Activated T-helper 17 cell treated with anti-CD3 and anti-CD28 coated beads, Interleukin-2, amount 50 U/mL, for 72 hours (primary cell): ENCODE measurements around the gene CEP57L1. TPM values are rescaled to one million over a fixed set of nuclear protein-coding genes. Genes with fewer than 3 reads are reported as not detected.
A peak's percentile ranks its signal among the peaks of the same experiment; 100 is the strongest.

ENCODE experiments used
- ATAC-seq: fragments of 150-1000 bp; cut with Tn5 transposase; replicated peaks from 2 replicates; pipeline ENCODE4 v1.10.0; 2021; ENCODE audit warnings: mild to moderate bottlenecking, moderate library complexity
- H3K27ac Mint-ChIP-seq: one replicate; pipeline ENCODE4 v1.8.0; 2022; ENCODE audit warnings: mixed read lengths
- H3K27me3 Mint-ChIP-seq: one replicate; pipeline ENCODE4 v1.8.0; 2022; ENCODE audit warnings: mixed read lengths
- H3K36me3 Mint-ChIP-seq: one replicate; pipeline ENCODE4 v1.8.0; 2022; ENCODE audit warnings: low read depth, mild to moderate bottlenecking, mixed read lengths
- H3K4me1 Mint-ChIP-seq: one replicate; pipeline ENCODE4 v1.8.0; 2022; ENCODE audit warnings: mixed read lengths
- H3K4me3 Mint-ChIP-seq: one replicate; pipeline ENCODE4 v1.8.0; 2022; ENCODE audit warnings: mild to moderate bottlenecking, mixed read lengths
- H3K9me3 Mint-ChIP-seq: one replicate; pipeline ENCODE4 v1.8.0; 2022; ENCODE audit warnings: mixed read lengths
- total RNA-seq, 2 donors: library from RNA; stranded (reverse); gene quantifications; one replicate each; pipeline ENCODE4 v1.2.3, GENCODE V29; 2022

Gene CEP57L1
- total RNA-seq, 2 donors from 2014 or later = 20.9 to 21.8 TPM

GRCh38 chr6:109060571-109060970 is 34.7 kb upstream of the CEP57L1 start:
- Mint-ChIP-seq H3K27me3 (no peaks in the 10 kb centered on the region), H3K36me3 (no peaks in the 10 kb centered on the region), H3K4me3 (peak overlapping the region; percentile 69), H3K9me3 (no peaks in the 10 kb centered on the region), H3K4me1 (peaks cover 41% of the 10 kb centered on the region), H3K27ac (peak overlapping the region; percentile 34)
- ATAC-seq = no peak

- Mint-ChIP-seq H3K36me3 (no peaks in the 10 kb centered on the region), H3K27ac (no peak overlapping the region), H3K9me3 (no peaks in the 10 kb centered on the region), H3K4me1 (peaks cover 37% of the 10 kb centered on the region), H3K4me3 (peak overlapping the region; percentile 62), H3K27me3 (no peaks in the 10 kb centered on the region)
- ATAC-seq = no peak
Observed at GRCh38 chr6:109062216-109062615, 33.1 kb upstream of the CEP57L1 start.

GRCh38 chr6:109062767-109063352 is 32.4 kb upstream of the CEP57L1 start:
- no peak for ATAC-seq
- no peaks in the 10 kb centered on the region for H3K9me3 Mint-ChIP-seq
- peak overlapping the region; percentile 62 for H3K4me3 Mint-ChIP-seq
- H3K27ac Mint-ChIP-seq = no peak overlapping the region
- no peaks in the 10 kb centered on the region for H3K36me3 Mint-ChIP-seq
- no peaks in the 10 kb centered on the region for H3K27me3 Mint-ChIP-seq
- peaks cover 43% of the 10 kb centered on the region for H3K4me1 Mint-ChIP-seq

DNA sequence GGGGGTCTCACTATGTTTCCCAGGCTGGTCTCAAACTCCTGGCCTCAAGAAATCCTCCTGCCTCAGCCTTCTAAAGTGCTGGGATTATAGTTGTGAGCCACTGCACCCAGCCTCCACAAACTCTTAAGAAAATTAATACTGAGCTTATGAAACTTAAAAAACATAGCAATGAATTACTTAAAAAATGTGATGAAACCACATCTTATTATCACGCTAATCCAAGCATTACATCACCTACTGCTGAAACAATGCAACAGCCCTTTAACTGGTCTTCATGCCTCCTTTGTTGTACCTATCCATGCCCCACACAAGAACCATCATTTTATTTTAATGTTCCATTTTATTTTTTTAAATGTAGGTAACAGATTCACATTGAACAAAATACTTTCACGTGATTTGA is 25.6 kb upstream of the CEP57L1 start:
- Mint-ChIP-seq H3K27me3 (no peaks in the 10 kb centered on the region), H3K4me1 (peaks cover 21% of the 10 kb centered on the region), H3K36me3 (no peaks in the 10 kb centered on the region), H3K9me3 (no peaks in the 10 kb centered on the region), H3K27ac (no peak overlapping the region), H3K4me3 (peak overlapping the region; percentile 9)
- ATAC-seq = no peak

DNA sequence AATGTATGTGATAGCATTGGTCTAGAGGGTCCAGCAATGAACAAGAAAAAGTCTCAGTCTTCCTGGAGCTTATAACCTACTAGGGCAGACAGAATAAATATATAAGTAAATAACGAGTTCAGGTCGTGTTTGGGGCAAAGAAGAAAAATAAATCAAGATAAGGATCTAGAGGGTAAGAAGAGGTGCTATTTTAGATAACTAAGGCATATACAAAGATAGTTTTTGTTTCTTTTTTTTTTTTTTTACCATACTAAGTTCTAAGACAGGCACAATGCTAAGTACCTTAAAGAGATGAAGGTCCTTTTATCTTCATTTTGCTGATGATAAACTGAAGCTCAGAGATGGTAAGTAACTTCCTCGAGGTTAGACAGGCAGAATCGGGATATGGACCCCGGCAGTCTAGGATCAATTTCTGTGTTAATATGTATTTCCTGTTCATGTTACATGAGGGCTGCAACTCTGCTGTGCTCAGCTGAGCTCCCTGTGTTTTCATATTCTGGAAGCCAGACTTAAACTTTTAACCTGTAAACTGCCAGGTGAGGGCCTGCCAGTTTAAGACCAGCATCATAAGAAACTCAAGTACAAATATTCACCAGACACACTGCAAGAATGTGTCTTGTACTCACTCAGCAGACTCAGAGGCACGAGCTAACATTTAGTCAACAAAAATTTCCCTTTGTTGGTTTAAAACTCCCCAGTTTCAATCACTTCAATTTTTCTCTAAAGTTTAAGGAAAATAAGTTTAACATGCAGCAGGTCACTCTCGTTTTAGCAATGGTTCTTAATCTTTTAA is 24.0 kb upstream of the CEP57L1 start:
- Mint-ChIP-seq H3K27ac (peak overlapping the region; percentile 58), H3K4me3 (peak overlapping the region; percentile 81), H3K9me3 (no peaks in the 10 kb centered on the region), H3K4me1 (peaks cover 21% of the 10 kb centered on the region), H3K27me3 (no peaks in the 10 kb centered on the region), H3K36me3 (no peaks in the 10 kb centered on the region)
- ATAC-seq = peak; percentile 46

DNA sequence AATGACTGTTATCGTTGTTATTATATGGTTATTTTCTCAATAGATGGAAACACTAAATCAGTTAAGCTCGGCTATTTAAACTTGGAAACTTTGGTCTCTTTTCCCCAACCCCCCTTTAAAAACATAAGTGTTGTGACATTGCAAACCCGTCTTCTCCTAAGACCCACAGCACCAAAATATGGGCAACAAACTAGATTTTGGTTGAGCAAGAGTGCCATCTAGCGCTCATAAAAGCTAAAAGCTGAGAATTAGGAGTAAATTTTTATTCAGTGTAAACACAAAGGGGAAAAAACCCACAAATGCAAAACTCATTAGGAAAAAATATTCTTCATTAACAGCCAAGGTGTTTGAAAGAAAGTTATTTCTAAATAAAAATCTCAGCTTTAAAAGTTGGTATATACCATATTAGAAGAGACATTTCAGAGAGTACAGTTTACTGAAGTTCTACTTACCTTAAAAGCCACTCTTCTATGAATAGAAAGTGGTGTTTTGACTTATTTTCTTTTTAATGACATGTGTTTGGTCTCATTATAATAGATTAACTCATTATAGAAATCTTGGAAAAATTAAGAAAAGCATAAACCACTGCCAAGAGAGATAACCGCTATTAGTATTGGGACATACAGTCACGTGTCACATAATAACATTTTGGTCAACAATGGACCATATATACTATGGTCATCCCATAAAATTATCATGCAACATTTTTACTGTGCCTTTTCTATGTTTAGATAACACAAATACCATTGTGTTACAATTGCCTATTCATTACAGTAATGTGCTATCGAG is 21.8 kb upstream of the CEP57L1 start:
- H3K27me3 Mint-ChIP-seq = no peaks in the 10 kb centered on the region
- peak; percentile 57 for ATAC-seq
- no peaks in the 10 kb centered on the region for H3K36me3 Mint-ChIP-seq
- peaks cover 14% of the 10 kb centered on the region for H3K4me1 Mint-ChIP-seq
- peak overlapping the region; percentile 38 for H3K4me3 Mint-ChIP-seq
- H3K9me3 Mint-ChIP-seq = no peaks in the 10 kb centered on the region
- H3K27ac Mint-ChIP-seq = no peak overlapping the region

DNA sequence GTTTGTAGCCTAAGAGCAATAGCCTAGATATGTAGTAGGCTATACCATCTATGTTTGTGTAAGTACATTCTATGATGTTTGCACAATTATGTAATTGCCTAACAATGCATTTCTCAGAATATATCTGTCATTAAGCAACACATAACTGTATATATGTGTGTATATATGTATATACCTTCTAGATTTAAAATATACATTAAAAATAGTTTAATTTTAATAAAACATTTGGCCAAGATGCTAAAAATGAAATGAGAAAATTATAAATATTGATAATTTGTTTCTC is 21.2 kb upstream of the CEP57L1 start:
- H3K27ac Mint-ChIP-seq = no peak overlapping the region
- H3K27me3 Mint-ChIP-seq = no peaks in the 10 kb centered on the region
- H3K36me3 Mint-ChIP-seq = no peaks in the 10 kb centered on the region
- ATAC-seq = no peak
- H3K9me3 Mint-ChIP-seq = no peaks in the 10 kb centered on the region
- H3K4me3 Mint-ChIP-seq = no peak overlapping the region
- peaks cover 14% of the 10 kb centered on the region for H3K4me1 Mint-ChIP-seq

GRCh38 chr6:109075934-109076333 is 19.4 kb upstream of the CEP57L1 start:
- no peaks in the 10 kb centered on the region for H3K9me3 Mint-ChIP-seq
- ATAC-seq = no peak
- no peak overlapping the region for H3K4me3 Mint-ChIP-seq
- H3K27me3 Mint-ChIP-seq = no peaks in the 10 kb centered on the region
- H3K36me3 Mint-ChIP-seq = no peaks in the 10 kb centered on the region
- no peak overlapping the region for H3K27ac Mint-ChIP-seq
- peaks cover 10% of the 10 kb centered on the region for H3K4me1 Mint-ChIP-seq

GRCh38 chr6:109076377-109076776 is 18.9 kb upstream of the CEP57L1 start:
- Mint-ChIP-seq H3K9me3 (no peaks in the 10 kb centered on the region), H3K4me3 (no peak overlapping the region), H3K27ac (no peak overlapping the region), H3K36me3 (no peaks in the 10 kb centered on the region), H3K4me1 (peaks cover 9% of the 10 kb centered on the region), H3K27me3 (no peaks in the 10 kb centered on the region)
- no peak for ATAC-seq

GRCh38 chr6:109079981-109080380 is 15.3 kb upstream of the CEP57L1 start:
- Mint-ChIP-seq H3K27ac (no peak overlapping the region), H3K4me1 (no peaks in the 10 kb centered on the region), H3K4me3 (no peak overlapping the region), H3K36me3 (no peaks in the 10 kb centered on the region), H3K27me3 (no peaks in the 10 kb centered on the region), H3K9me3 (no peaks in the 10 kb centered on the region)
- ATAC-seq = no peak

DNA sequence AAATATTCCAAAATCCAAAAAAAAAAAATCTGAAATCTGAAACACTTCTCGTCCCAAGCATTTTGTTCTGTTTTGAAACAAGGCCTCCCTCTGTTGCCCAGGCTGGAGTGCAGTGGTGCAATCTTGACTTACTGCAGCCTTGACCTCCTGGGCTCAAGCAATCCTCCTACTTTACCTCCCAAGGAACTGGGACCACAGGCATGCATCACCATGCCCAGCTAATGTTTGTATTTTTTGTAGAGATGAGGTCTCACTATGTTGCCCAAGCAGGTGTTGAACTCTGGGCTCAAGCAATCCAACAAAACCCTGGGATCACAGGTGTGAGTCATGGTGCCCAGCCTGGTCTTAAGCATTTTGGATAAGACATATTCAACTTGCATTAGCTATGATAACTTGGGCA is 14.3 kb upstream of the CEP57L1 start:
- Mint-ChIP-seq H3K9me3 (no peaks in the 10 kb centered on the region), H3K36me3 (no peaks in the 10 kb centered on the region), H3K4me1 (no peaks in the 10 kb centered on the region), H3K27me3 (no peaks in the 10 kb centered on the region), H3K4me3 (no peak overlapping the region), H3K27ac (no peak overlapping the region)
- no peak for ATAC-seq

- no peak for ATAC-seq
- no peaks in the 10 kb centered on the region for H3K9me3 Mint-ChIP-seq
Observed at GRCh38 chr6:109081516-109082187, 13.7 kb upstream of the CEP57L1 start.

GRCh38 chr6:109082188-109082577 is 13.1 kb upstream of the CEP57L1 start:
- no peaks in the 10 kb centered on the region for H3K27me3 Mint-ChIP-seq
- no peaks in the 10 kb centered on the region for H3K9me3 Mint-ChIP-seq
- H3K36me3 Mint-ChIP-seq = peaks cover 2% of the 10 kb centered on the region
- no peak overlapping the region for H3K27ac Mint-ChIP-seq
- ATAC-seq = peak; percentile 65
- peaks cover 1% of the 10 kb centered on the region for H3K4me1 Mint-ChIP-seq
- no peak overlapping the region for H3K4me3 Mint-ChIP-seq

More at GRCh38 chr6:109081516-109082187, 13.7 kb upstream of the CEP57L1 start:
- no peak overlapping the region for H3K27ac Mint-ChIP-seq
- no peak overlapping the region for H3K4me3 Mint-ChIP-seq
- no peaks in the 10 kb centered on the region for H3K27me3 Mint-ChIP-seq
- no peaks in the 10 kb centered on the region for H3K4me1 Mint-ChIP-seq
- no peaks in the 10 kb centered on the region for H3K36me3 Mint-ChIP-seq

GRCh38 chr6:109083657-109084056 is 11.7 kb upstream of the CEP57L1 start:
- no peak for ATAC-seq
- peaks cover 5% of the 10 kb centered on the region for H3K4me1 Mint-ChIP-seq
- no peaks in the 10 kb centered on the region for H3K9me3 Mint-ChIP-seq
- no peaks in the 10 kb centered on the region for H3K27me3 Mint-ChIP-seq
- H3K27ac Mint-ChIP-seq = no peak overlapping the region
- no peak overlapping the region for H3K4me3 Mint-ChIP-seq
- peaks cover 5% of the 10 kb centered on the region for H3K36me3 Mint-ChIP-seq
